Endothelial cell of umbilical vein (primary cell): ENCODE measurements around the gene SLC2A11.

ENCODE experiments used
- CTCF ChIP-seq, 2 donors: IDR thresholded peaks; 1 replicate in 1 of 2; 2 replicates in 1 of 2; pipeline ENCODE4 v1.5.1; 2011; ENCODE audit warnings: low read length in 2 of 2, mild to moderate bottlenecking in 2 of 2, moderate library complexity in 2 of 2, control low read depth in 1 of 2, inconsistent platforms in 1 of 2, low read depth in 1 of 2; ENCODE audit not compliant: insufficient read depth in 1 of 2; ENCODE audit errors: extremely low read depth in 1 of 2
- EZH2 ChIP-seq: IDR thresholded peaks from 2 replicates; pipeline ENCODE4 v1.6.1; 2012; ENCODE audit warnings: borderline replicate concordance, low read depth, mild to moderate bottlenecking, moderate library complexity, low read length, inconsistent platforms; ENCODE audit not compliant: severe bottlenecking
- GATA2 ChIP-seq: IDR thresholded peaks from 2 replicates; pipeline ENCODE4 v1.7.0; 2011; ENCODE audit warnings: low read depth, mild to moderate bottlenecking, moderate library complexity, mixed read lengths, low read length; ENCODE audit not compliant: insufficient read length, insufficient read depth
- JUN ChIP-seq: IDR thresholded peaks from 2 replicates; pipeline ENCODE4 v1.6.1; 2011; ENCODE audit warnings: borderline replicate concordance, low read depth; ENCODE audit not compliant: insufficient read length, insufficient read depth
- MAX ChIP-seq: IDR thresholded peaks from 2 replicates; pipeline ENCODE4 v1.6.1; 2011; ENCODE audit not compliant: insufficient read depth, insufficient read length
- MYC ChIP-seq: IDR thresholded peaks from one replicate; pipeline ENCODE4 v1.6.1; 2011; ENCODE audit warnings: mild to moderate bottlenecking, low read depth, low read length
- POLR2A ChIP-seq: IDR thresholded peaks from 2 replicates; pipeline ENCODE4 v1.6.1; 2012; ENCODE audit warnings: low read depth, mild to moderate bottlenecking, control low read depth, low read length
- POLR2AphosphoS5 ChIP-seq: IDR thresholded peaks from 2 replicates; pipeline ENCODE4 v1.6.1; 2012; ENCODE audit warnings: low read depth, mild to moderate bottlenecking, control low read depth, low read length, moderate library complexity; ENCODE audit not compliant: insufficient read depth

GRCh38 chr22:23888615-23889401 lies 31.1 kb downstream of the SLC2A11 start:
- TF ChIP-seq CTCF (IDR thresholded peaks at IDR 0.05; ENCODE audit: extremely low read depth in 1 of 2, insufficient read depth in 1 of 2, low read depth in 1 of 2, low read length in 2 of 2) (peak in 1 of 2 donors; percentile 6), POLR2AphosphoS5 (no peak), POLR2A (no peak), EZH2 (no peak), MAX (no peak), MYC (no peak), GATA2 (no peak), JUN (no peak)
